GM18517 (cell line): ENCODE measurements around the gene IRGC.
"Not testable (repeated sequence)": the region's sequence is repeated elsewhere in the genome, so short reads cannot be mapped to it uniquely, and the experiment has no call there.

Experiments used
- ATAC-seq: cut with Tn5 transposase; IDR thresholded peaks from one replicate; pipeline ENCODE4 v1.9.1; 2021; ENCODE audit warnings: mild to moderate bottlenecking, moderate library complexity; ENCODE audit not compliant: unreplicated experiment

The IRGC gene

GRCh38 chr19:43751466-43752220, 35.8 kb downstream of the IRGC start:
- ATAC-seq = no peak

GRCh38 chr19:43752287-43752875, 36.5 kb downstream of the IRGC start:
- ATAC-seq = no peak

- no peak for ATAC-seq
Measured at GRCh38 chr19:43754253-43754502, 38.3 kb downstream of the IRGC start.

- ATAC-seq = peak; percentile 45
Measured at GRCh38 chr19:43754503-43755255, 38.8 kb downstream of the IRGC start, which contains the start of gene SMG9. Gene SMG9 (minus strand): TSS chr19:43754962. CDS start chr19:43750741, 4,221 bp downstream.

GRCh38 chr19:43755256-43755801, 39.5 kb downstream of the IRGC start:
- ATAC-seq = no peak

GRCh38 chr19:43759515-43759914, 43.6 kb downstream of the IRGC start:
- no peak for ATAC-seq

- ATAC-seq = no peak
Measured at GRCh38 chr19:43760941-43761340, 45.1 kb downstream of the IRGC start.

- ATAC-seq = no peak
Measured at GRCh38 chr19:43762814-43763213, 46.9 kb downstream of the IRGC start.

GRCh38 chr19:43763473-43763939, 47.6 kb downstream of the IRGC start:
- ATAC-seq = no peak

- ATAC-seq = not testable (repeated sequence)
Measured at GRCh38 chr19:43764684-43765083, 48.8 kb downstream of the IRGC start.

- peak; percentile 67 for ATAC-seq
Measured at GRCh38 chr19:43765109-43765876, 49.4 kb downstream of the IRGC start.

GRCh38 chr19:43766755-43767043, 50.8 kb downstream of the IRGC start:
- no peak for ATAC-seq

GRCh38 chr19:43767316-43767715, 51.4 kb downstream of the IRGC start:
- no peak for ATAC-seq

- no peak for ATAC-seq
Measured at GRCh38 chr19:43767818-43768217, 51.9 kb downstream of the IRGC start.

GRCh38 chr19:43768273-43769050, 52.6 kb downstream of the IRGC start:
- ATAC-seq = no peak

- no peak for ATAC-seq
Measured at GRCh38 chr19:43769256-43769655, 53.4 kb downstream of the IRGC start.
